Measurements from ENCODE around the gene B3GAT2.

GRCh38 chr6:70954176-70954575 lies 2.7 kb downstream of the B3GAT2 start:
- TF ChIP-seq CTCF (conservative IDR thresholded peaks at IDR 0.05; ENCODE audit: low read length) (no peak), EZH2phosphoT487 (IDR thresholded peaks at IDR 0.05; ENCODE audit: borderline replicate concordance, low read depth, low read length) (no peak)
